Measurements from ENCODE around the gene EFNB3.

Gene EFNB3, protein sequence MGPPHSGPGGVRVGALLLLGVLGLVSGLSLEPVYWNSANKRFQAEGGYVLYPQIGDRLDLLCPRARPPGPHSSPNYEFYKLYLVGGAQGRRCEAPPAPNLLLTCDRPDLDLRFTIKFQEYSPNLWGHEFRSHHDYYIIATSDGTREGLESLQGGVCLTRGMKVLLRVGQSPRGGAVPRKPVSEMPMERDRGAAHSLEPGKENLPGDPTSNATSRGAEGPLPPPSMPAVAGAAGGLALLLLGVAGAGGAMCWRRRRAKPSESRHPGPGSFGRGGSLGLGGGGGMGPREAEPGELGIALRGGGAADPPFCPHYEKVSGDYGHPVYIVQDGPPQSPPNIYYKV

DNA sequence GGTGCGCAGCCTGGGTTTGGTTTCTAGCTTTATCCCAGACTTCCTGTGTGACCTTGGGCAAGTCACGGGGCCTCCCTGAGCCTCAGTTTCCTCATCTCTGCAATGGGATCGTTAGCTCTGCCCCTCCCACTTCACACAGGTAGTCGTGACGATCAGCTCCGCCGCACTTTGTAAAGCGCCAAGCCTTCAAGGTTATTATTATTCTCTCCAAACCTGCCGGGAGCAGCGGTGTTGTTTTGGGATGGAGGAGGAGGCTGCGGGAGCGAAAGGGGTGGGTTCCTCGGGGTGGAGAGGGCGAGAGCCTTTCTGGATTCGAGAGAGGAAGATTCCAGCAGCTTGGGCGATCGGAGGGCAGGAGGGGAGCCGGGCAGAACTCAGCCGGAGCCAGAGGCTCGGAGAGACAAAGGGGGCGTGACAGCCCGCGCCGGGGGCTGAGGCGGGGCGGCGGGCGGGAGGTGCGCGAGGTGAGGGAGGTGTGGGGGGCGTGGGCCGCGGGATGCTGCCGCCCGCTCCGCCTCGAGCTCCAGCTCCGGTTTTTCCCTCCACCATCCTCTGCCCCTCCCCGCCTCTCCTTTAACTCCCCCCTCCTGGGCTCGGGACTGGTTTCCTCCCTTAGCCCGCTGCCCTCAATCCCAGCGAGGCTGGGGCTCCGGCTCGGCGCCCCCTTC is at the start of gene EFNB3:
Gene EFNB3, plus strand, starts transcription at position 602 of the 668 bp plus-strand sequence. CDS start 397 bp downstream, outside the sequence.
- no peak for DNase-seq (ENCODE audit: low read depth in 2 of 2)

DNA sequence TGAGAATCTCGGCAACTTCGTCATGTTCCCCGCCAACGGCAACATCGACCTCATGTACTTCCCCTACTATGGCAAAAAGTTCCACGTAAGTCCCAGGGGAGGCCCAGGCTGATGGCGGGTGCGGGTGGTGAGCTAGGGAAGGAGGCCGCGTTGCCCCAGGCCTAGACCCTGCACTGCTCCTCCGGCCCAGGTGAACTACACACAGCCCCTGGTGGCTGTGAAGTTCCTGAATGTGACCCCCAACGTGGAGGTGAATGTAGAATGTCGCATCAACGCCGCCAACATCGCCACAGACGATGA is 49.5 kb upstream of the EFNB3 start:
- DNase-seq (ENCODE audit: low read depth in 2 of 2), result no peak

DNA sequence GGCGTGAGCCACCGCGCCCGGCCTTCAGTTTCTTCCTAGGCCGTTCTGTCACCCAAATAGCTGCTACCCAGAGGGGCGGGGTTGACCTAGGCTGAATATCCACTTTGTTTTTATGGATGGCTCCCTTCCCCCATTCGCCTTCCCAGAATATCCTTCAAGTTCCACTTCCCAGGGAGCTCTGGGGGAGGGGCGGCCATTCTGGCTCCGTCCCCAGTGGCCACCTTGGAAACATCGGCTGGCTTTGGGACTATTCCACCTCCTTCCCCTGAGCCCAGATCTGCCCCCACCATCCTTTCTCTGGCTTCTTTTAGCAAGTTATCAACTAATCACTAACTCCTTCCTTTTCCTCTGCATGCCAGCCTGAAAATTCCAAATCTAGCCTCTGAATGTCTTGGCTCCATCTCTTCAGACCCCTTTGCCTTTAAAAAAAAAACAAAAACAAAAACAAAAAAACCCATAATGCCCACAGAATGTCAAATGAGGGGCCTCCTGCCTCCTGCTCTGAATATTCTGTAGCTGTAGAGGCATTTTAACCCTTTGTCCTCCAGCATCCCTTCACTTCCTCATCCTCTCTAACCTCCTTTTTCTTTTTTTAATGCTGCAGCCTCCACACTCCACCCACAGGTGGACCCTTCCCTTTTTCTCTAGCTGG is 47.9 kb upstream of the EFNB3 start:
- no peak for DNase-seq (ENCODE audit: low read depth in 2 of 2)

GRCh38 chr17:7667656-7668406 is 37.2 kb upstream of the EFNB3 start:
- DNase-seq (ENCODE audit: low read depth in 2 of 2), result no peak

DNA sequence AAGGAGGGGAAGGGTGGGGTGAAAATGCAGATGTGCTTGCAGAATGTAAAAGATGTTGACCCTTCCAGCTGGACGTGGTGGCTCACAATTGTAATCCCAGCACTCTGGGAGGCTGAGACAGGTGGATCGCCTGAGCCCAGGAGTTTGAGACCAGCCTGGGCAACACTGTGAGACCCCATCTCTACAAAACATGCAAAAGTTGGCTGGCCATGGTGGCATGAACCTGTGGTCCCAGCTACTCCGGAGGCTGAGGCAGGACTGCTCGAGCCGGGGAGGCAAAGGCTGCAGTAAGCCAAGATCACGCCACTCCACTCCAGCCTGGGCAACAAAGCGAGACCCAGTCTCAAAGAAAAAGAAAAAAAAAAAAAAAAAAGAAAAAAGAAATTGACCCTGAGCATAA is 36.5 kb upstream of the EFNB3 start:
- DNase-seq (ENCODE audit: low read depth in 2 of 2), result no peak

DNA sequence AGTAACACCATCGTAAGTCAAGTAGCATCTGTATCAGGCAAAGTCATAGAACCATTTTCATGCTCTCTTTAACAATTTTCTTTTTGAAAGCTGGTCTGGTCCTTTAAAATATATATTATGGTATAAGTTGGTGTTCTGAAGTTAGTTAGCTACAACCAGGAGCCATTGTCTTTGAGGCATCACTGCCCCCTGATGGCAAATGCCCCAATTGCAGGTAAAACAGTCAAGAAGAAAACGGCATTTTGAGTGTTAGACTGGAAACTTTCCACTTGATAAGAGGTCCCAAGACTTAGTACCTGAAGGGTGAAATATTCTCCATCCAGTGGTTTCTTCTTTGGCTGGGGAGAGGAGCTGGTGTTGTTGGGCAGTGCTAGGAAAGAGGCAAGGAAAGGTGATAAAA is 31.8 kb upstream of the EFNB3 start:
- DNase-seq (ENCODE audit: low read depth in 2 of 2), result peak; percentile 25 to 37

- DNase-seq (ENCODE audit: low read depth in 2 of 2), result no peak
These were observed 30.1 kb upstream of the EFNB3 start for GRCh38 chr17:7674934-7675333.

DNA sequence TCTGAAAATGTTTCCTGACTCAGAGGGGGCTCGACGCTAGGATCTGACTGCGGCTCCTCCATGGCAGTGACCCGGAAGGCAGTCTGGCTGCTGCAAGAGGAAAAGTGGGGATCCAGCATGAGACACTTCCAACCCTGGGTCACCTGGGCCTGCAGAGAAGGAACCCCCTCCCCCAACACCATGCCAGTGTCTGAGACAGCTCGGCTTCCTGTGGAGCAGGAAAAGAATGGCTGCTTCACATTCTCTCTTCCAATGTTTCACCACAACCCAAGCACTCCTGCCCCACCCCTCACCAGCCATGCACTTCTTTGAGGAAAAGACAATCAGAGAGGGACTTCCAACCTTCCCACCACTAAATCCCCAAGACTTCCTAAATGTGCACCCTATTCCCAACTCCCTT is 28.5 kb upstream of the EFNB3 start:
- no peak for DNase-seq (ENCODE audit: low read depth in 2 of 2)

DNA sequence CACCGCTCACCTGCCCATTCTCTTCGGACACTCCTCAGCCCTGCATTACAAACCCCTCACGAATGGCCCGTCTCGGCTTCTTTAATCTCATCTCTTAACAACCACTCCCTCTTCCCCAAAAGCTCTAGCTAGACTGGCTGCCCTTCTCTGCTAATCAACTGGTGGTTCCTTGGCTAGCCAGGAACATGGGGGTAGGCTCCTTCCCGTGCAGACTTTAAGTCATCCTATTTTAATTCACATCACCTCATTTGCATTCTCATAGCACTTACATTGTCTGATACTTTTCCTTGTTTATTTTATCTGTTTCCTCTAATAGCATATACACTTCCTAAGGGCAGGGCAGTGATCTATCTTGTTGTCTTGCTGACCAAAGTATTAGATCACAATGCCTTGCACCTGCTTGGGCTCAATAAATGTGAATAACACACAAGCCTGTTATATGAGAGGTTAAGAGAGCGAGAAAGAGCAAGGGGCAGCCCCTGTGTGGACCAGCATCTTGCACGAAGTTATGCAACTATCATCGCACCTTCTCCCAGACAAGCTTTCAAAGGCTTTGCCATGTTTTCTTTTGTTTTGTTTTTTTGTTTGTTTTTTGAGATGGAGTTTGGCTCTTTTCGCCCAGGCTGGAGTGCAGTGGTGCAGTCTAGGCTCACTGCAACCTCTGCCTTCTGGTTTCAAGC is 27.5 kb upstream of the EFNB3 start:
- DNase-seq (ENCODE audit: low read depth in 2 of 2), result no peak

- DNase-seq (ENCODE audit: low read depth in 2 of 2), result no peak
These were observed 20.0 kb upstream of the EFNB3 start for GRCh38 chr17:7684851-7685532.

GRCh38 chr17:7685533-7686221 is 19.3 kb upstream of the EFNB3 start:
- DNase-seq (ENCODE audit: low read depth in 2 of 2), result peak; percentile 78 to 85

GRCh38 chr17:7686222-7687071 is 18.6 kb upstream of the EFNB3 start:
- peak; percentile 62 to 65 for DNase-seq (ENCODE audit: low read depth in 2 of 2)

DNA sequence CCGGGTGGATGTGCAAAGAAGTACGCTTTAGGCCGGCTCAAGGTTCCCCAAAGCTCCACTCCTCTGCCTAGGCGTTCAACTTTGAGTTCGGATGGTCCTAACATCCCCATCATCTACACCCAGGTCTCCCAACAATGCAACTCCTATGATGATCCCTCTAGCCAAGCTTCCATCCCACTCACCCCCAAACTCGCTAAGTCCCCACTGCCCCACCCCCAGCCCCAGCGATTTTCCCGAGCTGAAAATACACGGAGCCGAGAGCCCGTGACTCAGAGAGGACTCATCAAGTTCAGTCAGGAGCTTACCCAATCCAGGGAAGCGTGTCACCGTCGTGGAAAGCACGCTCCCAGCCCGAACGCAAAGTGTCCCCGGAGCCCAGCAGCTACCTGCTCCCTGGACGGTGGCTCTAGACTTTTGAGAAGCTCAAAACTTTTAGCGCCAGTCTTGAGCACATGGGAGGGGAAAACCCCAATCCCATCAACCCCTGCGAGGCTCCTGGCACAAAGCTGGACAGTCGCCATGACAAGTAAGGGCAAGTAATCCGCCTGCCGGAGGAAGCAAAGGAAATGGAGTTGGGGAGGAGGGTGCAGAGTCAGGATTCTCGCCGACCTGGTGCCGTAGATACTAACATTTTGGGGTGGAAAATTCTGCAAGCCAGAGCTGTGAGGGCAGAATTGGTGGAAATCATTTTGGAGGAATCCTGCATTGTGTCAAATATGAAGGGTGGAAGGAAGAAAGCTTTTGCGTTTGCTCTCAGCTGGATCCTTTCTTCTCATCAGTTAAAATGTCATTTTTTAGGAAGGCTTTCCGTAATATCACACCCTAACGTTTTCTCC is 17.7 kb upstream of the EFNB3 start, which contains the start of gene TP53:
Gene TP53, minus strand, starts transcription at position 419 of the 836 bp plus-strand sequence. CDS start 10,896 bp downstream, outside the sequence.
- DNase-seq (ENCODE audit: low read depth in 2 of 2), result peak; percentile 71 to 83

DNA sequence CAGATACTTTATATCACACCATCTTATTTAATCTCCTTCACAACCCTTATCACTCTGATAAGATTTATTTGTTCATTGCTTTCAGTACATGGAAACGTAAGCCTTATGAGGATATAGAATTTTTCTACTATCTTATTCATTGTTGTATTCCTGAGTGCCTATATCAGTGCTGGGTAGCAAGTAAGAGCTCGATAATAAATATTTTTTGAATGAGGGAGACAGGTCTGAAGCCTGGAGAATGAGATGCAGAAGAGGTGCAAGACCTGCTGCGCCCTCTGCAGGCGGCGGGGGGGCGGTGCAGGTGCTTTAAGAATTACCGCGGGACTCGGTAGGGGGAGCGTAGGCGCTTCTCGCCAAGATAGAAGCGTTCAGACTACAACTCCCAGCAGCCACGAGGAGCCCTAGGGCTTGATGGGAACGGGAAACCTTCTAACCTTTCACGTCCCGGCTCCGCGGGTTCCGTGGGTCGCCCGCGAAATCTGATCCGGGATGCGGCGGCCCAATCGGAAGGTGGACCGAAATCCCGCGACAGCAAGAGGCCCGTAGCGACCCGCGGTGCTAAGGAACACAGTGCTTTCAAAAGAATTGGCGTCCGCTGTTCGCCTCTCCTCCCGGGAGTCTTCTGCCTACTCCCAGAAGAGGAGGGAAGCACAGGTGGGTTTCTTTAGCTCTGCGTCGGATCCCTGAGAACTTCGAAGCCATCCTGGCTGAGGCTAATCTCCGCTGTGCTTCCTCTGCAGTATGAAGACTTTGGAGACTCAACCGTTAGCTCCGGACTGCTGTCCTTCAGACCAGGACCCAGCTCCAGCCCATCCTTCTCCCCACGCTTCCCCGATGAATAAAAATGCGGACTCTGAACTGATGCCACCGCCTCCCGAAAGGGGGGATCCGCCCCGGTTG is 16.8 kb upstream of the EFNB3 start, which contains the start of gene WRAP53:
Gene WRAP53, plus strand, starts transcription at position 570 of the 900 bp plus-strand sequence. Its CDS starts 172 bp downstream, at position 742.
- DNase-seq (ENCODE audit: low read depth in 2 of 2), result peak; percentile 92 to 94

GRCh38 chr17:7688808-7689316 is 16.1 kb upstream of the EFNB3 start:
- no peak for DNase-seq (ENCODE audit: low read depth in 2 of 2)

DNA sequence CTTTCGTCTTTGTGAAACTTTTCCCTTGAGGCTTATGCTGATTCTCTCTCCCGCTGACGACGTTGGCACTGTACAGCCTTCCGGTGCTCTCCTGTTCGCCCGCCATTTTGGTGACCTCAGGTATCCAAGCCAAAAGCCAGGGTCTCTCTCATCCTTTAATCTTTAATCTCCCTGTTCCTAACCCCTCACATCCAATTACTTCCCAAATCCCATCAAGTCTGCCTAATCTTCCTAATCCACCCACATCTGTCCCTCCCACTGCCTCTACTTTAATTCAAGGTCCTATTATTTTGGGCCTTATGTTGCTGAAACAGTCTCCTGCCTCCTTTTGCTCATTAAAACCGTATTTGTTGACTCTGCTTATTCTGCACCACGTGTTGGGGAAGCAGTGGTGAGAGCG is 9.4 kb upstream of the EFNB3 start:
- DNase-seq (ENCODE audit: low read depth in 2 of 2), result no peak

Measured in activated CD4-positive, alpha-beta T cell treated with anti-CD3 and anti-CD28 coated beads for 24 hours (primary cell).